ENCODE measurements around the gene CEMIP.

- TF ChIP-seq ZNF274 (IDR thresholded peaks at IDR 0.05; ENCODE audit: low read depth, low read length) (no peak), CTCF (IDR thresholded peaks at IDR 0.05 in 2 of 3, conservative IDR thresholded peaks at IDR 0.05 in 1 of 3; ENCODE audit: borderline replicate concordance in 1 of 3, insufficient read depth in 1 of 3, low read depth in 2 of 3, low read length in 2 of 3) (no peak), POLR2A (IDR thresholded peaks at IDR 0.05; ENCODE audit: borderline replicate concordance, extremely low read depth, insufficient read depth, insufficient read length) (no peak), ZFX (IDR thresholded peaks at IDR 0.05) (no peak), EZH2 (IDR thresholded peaks at IDR 0.05) (no peak), EGR1 (IDR thresholded peaks at IDR 0.05; ENCODE audit: low read depth) (no peak), SIN3A (IDR thresholded peaks at IDR 0.05; ENCODE audit: low read depth) (no peak), ATF3 (IDR thresholded peaks at IDR 0.05) (no peak), REST (IDR thresholded peaks at IDR 0.05; ENCODE audit: low read depth) (no peak), SRF (IDR thresholded peaks at IDR 0.05; ENCODE audit: low read depth) (no peak), CBX3 (IDR thresholded peaks at IDR 0.05; ENCODE audit: low read depth) (no peak), CEBPB (IDR thresholded peaks at IDR 0.05; ENCODE audit: low read depth) (no peak), JUND (IDR thresholded peaks at IDR 0.05) (no peak)
Observed at GRCh38 chr15:80736560-80736959, 42.6 kb upstream of the CEMIP start.

Measured in HCT116 (cell line).